ENCODE data around the gene FRY. TPM values are rescaled to one million over a fixed set of nuclear protein-coding genes. Genes with fewer than 3 reads are reported as not detected.

The FRY gene
- total RNA-seq, 1 donor from 2014 or later, result 83.6 TPM

GRCh38 chr13:32075170-32075851 is 43.7 kb downstream of the FRY start:
- Mint-ChIP-seq H3K36me3 (ENCODE audit: unreplicated experiment) (no peaks in the 10 kb centered on the region), H3K4me3 (ENCODE audit: unreplicated experiment) (no peak overlapping the region), H3K9me3 (ENCODE audit: unreplicated experiment) (peaks cover 2% of the 10 kb centered on the region), H3K27me3 (ENCODE audit: unreplicated experiment) (peaks cover 4% of the 10 kb centered on the region), H3K27ac (ENCODE audit: unreplicated experiment) (no peak overlapping the region), H3K4me1 (ENCODE audit: low read depth, unreplicated experiment) (no peaks in the 10 kb centered on the region)
- no peak for TF ChIP-seq CTCF (IDR thresholded peaks at IDR 0.05; ENCODE audit: partially characterized antibody, unreplicated experiment)
- DNase-seq, result no peak

- no peak for DNase-seq
- Mint-ChIP-seq H3K27ac (ENCODE audit: unreplicated experiment) (no peak overlapping the region), H3K4me3 (ENCODE audit: unreplicated experiment) (no peak overlapping the region)
Observed at GRCh38 chr13:32079587-32079986, 48.0 kb downstream of the FRY start.

GRCh38 chr13:32080328-32080744 is 48.8 kb downstream of the FRY start:
- Mint-ChIP-seq H3K9me3 (ENCODE audit: unreplicated experiment) (no peaks in the 10 kb centered on the region), H3K27ac (ENCODE audit: unreplicated experiment) (no peak overlapping the region), H3K27me3 (ENCODE audit: unreplicated experiment) (no peaks in the 10 kb centered on the region), H3K4me1 (ENCODE audit: low read depth, unreplicated experiment) (no peaks in the 10 kb centered on the region), H3K36me3 (ENCODE audit: unreplicated experiment) (no peaks in the 10 kb centered on the region), H3K4me3 (ENCODE audit: unreplicated experiment) (no peak overlapping the region)
- no peak for DNase-seq
- no peak for TF ChIP-seq CTCF (IDR thresholded peaks at IDR 0.05; ENCODE audit: partially characterized antibody, unreplicated experiment)

More at GRCh38 chr13:32079587-32079986, 48.0 kb downstream of the FRY start:
- Mint-ChIP-seq H3K4me1 (ENCODE audit: low read depth, unreplicated experiment) (no peaks in the 10 kb centered on the region), H3K36me3 (ENCODE audit: unreplicated experiment) (no peaks in the 10 kb centered on the region), H3K9me3 (ENCODE audit: unreplicated experiment) (no peaks in the 10 kb centered on the region), H3K27me3 (ENCODE audit: unreplicated experiment) (no peaks in the 10 kb centered on the region)
- no peak for TF ChIP-seq CTCF (IDR thresholded peaks at IDR 0.05; ENCODE audit: partially characterized antibody, unreplicated experiment)

- no peak for DNase-seq
- no peak overlapping the region for H3K27ac Mint-ChIP-seq (ENCODE audit: unreplicated experiment)
- no peak overlapping the region for H3K4me3 Mint-ChIP-seq (ENCODE audit: unreplicated experiment)
- H3K27me3 Mint-ChIP-seq (ENCODE audit: unreplicated experiment), result no peaks in the 10 kb centered on the region
- H3K9me3 Mint-ChIP-seq (ENCODE audit: unreplicated experiment), result no peaks in the 10 kb centered on the region
- no peaks in the 10 kb centered on the region for H3K4me1 Mint-ChIP-seq (ENCODE audit: low read depth, unreplicated experiment)
- TF ChIP-seq CTCF (IDR thresholded peaks at IDR 0.05; ENCODE audit: partially characterized antibody, unreplicated experiment), result no peak
- H3K36me3 Mint-ChIP-seq (ENCODE audit: unreplicated experiment), result no peaks in the 10 kb centered on the region
Observed at GRCh38 chr13:32081591-32081990, 50.0 kb downstream of the FRY start.

GRCh38 chr13:32086366-32086765 is 54.8 kb downstream of the FRY start:
- no peak for DNase-seq
- TF ChIP-seq CTCF (IDR thresholded peaks at IDR 0.05; ENCODE audit: partially characterized antibody, unreplicated experiment), result no peak
- Mint-ChIP-seq H3K27me3 (ENCODE audit: unreplicated experiment) (peaks cover 2% of the 10 kb centered on the region), H3K4me3 (ENCODE audit: unreplicated experiment) (no peak overlapping the region), H3K36me3 (ENCODE audit: unreplicated experiment) (peaks cover 5% of the 10 kb centered on the region), H3K9me3 (ENCODE audit: unreplicated experiment) (no peaks in the 10 kb centered on the region), H3K4me1 (ENCODE audit: low read depth, unreplicated experiment) (peaks cover 3% of the 10 kb centered on the region), H3K27ac (ENCODE audit: unreplicated experiment) (no peak overlapping the region)
